GM23338 (cell line): ENCODE measurements around the gene PCCB.

ENCODE experiments used
- CREB1 ChIP-seq: fragments of 250-450 bp; sonication (Bioruptor Pico); IDR thresholded peaks from 2 replicates; pipeline ENCODE4 v1.5.0; 2020; ENCODE audit warnings: low read depth, mild to moderate bottlenecking, moderate library complexity
- CTCF ChIP-seq, 2 experiments: fragments of 200-600 bp in 1 of 2; sonication (generic) in 1 of 2; conservative IDR thresholded peaks; 2 replicates each; pipeline versions ENCODE4 v1.5.1 to v1.6.1; 2016 to 2017; ENCODE audit warnings: antibody characterized with exemption in 2 of 2, low read depth in 2 of 2, mild to moderate bottlenecking in 2 of 2, moderate library complexity in 1 of 2
- ETS1 ChIP-seq: IDR thresholded peaks from 2 replicates; pipeline ENCODE4 v1.6.1; 2016; ENCODE audit warnings: antibody characterized with exemption
- EZH2 ChIP-seq: fragments of 200-600 bp; sonication (generic); IDR thresholded peaks from one replicate; pipeline ENCODE4 v1.8.0; 2017; ENCODE audit warnings: antibody characterized with exemption, mild to moderate bottlenecking, low read depth; ENCODE audit not compliant: unreplicated experiment
- EZH2phosphoT487 ChIP-seq: fragments of 200-600 bp; sonication (generic); IDR thresholded peaks from one replicate; pipeline ENCODE4 v1.8.1; 2018; ENCODE audit warnings: antibody characterized with exemption; ENCODE audit not compliant: unreplicated experiment
- JUNB ChIP-seq: IDR thresholded peaks from one replicate; pipeline ENCODE4 v1.6.1; 2016; ENCODE audit warnings: antibody characterized with exemption; ENCODE audit not compliant: unreplicated experiment
- POLR2AphosphoS5 ChIP-seq: IDR thresholded peaks from 2 replicates; pipeline ENCODE4 v1.6.1; 2016; ENCODE audit warnings: antibody characterized with exemption, low read depth
- REST ChIP-seq: IDR thresholded peaks from one replicate; pipeline ENCODE4 v1.6.1; 2018; ENCODE audit warnings: antibody characterized with exemption; ENCODE audit not compliant: unreplicated experiment
- STAT1 ChIP-seq: IDR thresholded peaks from one replicate; pipeline ENCODE4 v1.6.1; 2016; ENCODE audit warnings: antibody characterized with exemption; ENCODE audit not compliant: unreplicated experiment
- ZNF114 ChIP-seq: fragments of 250-450 bp; sonication (Bioruptor Pico); IDR thresholded peaks from 2 replicates; pipeline ENCODE4 v1.5.0; 2020; ENCODE audit warnings: mild to moderate bottlenecking, moderate library complexity
- ZNF331 ChIP-seq: fragments of 250-450 bp; sonication (Bioruptor Pico); IDR thresholded peaks from 2 replicates; pipeline ENCODE4 v1.5.0; 2020; ENCODE audit warnings: low read depth, mild to moderate bottlenecking, moderate library complexity
- ZNF462 ChIP-seq: fragments of 250-450 bp; sonication (Bioruptor Pico); IDR thresholded peaks from 2 replicates; pipeline ENCODE4 v1.5.0; 2020; ENCODE audit warnings: mild to moderate bottlenecking, moderate library complexity

GRCh38 chr3:136350132-136350531, 100.0 kb downstream of the PCCB start:
- TF ChIP-seq CTCF (conservative IDR thresholded peaks at IDR 0.05; ENCODE audit: low read depth in 2 of 2) (no peak), REST (no peak), POLR2AphosphoS5 (no peak), EZH2 (no peak), JUNB (no peak), ZNF462 (CRISPR knock-in tag) (no peak), EZH2phosphoT487 (no peak), ZNF331 (CRISPR knock-in tag) (no peak), STAT1 (no peak), ZNF114 (CRISPR knock-in tag) (no peak), ETS1 (no peak), CREB1 (CRISPR knock-in tag) (no peak)
